Subcutaneous adipose tissue (tissue), 4 donors: Measurements from ENCODE around the gene FXYD5. TPM values are rescaled to one million over a fixed set of nuclear protein-coding genes. Genes with fewer than 3 reads are reported as not detected.

Experiments used
- total RNA-seq, 4 donors: library from RNA; depleted of rRNA; stranded (reverse); fragments of >200 nt; gene quantifications; one replicate each; pipeline ENCODE4 v1.1.0, GENCODE V29; 2016
- TF ChIP-seq, protein P1 (sequence below): fragments of 450-650 bp; IDR thresholded peaks from one replicate; pipeline ENCODE4 v1.5.1; 2016; ENCODE audit warnings: low read depth, mild to moderate bottlenecking, control low read depth, antibody characterized with exemption, moderate library complexity

FXYD5 gene
- total RNA-seq, 4 donors from 2014 or later, result 43.7 to 120 (median 52.4) TPM

DNA sequence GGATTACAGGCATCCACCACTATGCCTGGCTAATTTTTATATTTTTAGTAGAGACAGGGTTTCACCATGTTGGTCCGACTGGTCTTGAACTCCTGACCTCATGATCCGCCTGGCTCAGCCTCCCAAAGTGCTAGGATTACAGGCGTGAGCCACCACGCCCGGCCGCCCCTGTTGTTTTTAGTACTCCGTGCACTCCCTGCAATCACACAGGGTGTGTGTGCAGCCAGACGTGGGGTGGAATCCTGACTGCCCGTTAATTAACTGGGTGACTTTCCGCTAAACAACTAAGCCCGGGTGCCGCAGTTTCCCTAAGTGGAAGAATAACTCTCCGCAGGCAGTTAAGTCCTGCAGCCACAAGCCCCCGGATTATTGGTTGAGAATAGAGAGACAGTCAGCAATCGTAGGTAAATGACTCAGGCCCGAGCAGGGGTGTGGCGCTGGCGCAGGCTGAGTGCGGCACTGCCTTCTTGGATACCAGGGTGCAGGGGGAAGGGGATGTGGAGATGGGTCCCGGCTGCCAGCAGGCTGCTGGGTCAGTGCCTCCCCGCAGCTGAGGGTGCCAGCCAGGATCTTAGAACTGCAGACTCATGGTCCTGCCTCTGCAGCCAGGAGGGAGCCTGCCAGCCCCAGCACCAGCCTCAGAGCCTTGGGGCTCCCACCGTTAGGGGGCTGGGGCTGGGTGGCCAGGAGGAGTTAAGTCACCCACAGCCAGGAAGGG is 45.0 kb upstream of the FXYD5 start:
- TF ChIP-seq, protein P1, sequence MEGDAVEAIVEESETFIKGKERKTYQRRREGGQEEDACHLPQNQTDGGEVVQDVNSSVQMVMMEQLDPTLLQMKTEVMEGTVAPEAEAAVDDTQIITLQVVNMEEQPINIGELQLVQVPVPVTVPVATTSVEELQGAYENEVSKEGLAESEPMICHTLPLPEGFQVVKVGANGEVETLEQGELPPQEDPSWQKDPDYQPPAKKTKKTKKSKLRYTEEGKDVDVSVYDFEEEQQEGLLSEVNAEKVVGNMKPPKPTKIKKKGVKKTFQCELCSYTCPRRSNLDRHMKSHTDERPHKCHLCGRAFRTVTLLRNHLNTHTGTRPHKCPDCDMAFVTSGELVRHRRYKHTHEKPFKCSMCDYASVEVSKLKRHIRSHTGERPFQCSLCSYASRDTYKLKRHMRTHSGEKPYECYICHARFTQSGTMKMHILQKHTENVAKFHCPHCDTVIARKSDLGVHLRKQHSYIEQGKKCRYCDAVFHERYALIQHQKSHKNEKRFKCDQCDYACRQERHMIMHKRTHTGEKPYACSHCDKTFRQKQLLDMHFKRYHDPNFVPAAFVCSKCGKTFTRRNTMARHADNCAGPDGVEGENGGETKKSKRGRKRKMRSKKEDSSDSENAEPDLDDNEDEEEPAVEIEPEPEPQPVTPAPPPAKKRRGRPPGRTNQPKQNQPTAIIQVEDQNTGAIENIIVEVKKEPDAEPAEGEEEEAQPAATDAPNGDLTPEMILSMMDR, result no peak

DNA sequence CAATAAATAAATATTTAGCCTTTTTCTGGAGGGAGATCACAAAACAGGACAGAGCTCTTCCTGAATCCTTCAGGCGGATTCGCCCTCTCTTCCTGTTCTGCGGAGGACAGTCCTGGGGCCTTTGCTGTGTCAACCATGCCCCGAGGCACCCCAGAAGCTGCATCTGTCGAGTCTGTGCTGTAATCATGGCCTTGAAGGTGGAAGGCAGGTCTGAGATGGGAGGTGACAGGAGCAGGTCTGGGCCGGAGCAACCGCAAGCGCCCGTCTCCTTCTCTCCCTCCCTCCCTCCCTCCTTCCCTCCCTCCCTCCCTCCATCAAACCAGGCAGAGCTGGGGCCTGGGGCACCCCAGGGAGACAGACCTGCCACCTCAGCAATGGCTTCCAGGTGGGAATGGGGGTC is 43.6 kb upstream of the FXYD5 start:
- TF ChIP-seq, protein P1, result no peak

DNA sequence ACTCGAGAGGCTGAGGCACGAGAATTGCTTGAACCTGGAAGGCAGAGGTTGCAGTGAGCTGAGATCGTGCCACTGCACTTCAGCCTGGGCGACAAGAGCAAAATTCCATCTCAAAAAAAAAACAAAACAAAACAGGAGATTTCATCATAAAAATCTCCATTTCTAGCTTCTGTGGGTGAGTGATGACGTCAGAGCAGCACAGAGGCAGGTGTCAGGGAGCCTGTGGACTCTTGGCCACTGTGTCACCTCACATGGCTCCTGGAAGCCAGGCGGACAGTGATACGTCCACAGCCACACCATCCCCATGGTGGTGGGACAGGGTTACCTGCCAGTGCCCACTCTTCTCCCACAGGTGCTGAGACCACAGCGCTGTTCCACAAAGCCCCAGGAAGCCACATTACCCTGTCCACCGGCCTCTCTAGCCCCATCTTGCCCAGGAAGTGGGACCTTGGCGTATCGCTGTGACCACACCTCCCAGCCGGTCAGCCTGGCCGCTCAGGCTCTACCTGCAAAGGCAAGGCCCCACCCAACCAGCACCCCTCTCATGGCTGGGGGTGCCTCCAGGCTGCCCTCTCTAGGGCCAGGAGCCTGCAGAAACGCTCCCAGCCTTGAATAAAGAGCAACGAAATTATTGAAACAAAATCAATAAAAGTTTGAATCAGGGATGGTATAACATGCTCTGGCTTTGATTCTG is 41.4 kb upstream of the FXYD5 start:
- TF ChIP-seq, protein P1, result no peak

DNA sequence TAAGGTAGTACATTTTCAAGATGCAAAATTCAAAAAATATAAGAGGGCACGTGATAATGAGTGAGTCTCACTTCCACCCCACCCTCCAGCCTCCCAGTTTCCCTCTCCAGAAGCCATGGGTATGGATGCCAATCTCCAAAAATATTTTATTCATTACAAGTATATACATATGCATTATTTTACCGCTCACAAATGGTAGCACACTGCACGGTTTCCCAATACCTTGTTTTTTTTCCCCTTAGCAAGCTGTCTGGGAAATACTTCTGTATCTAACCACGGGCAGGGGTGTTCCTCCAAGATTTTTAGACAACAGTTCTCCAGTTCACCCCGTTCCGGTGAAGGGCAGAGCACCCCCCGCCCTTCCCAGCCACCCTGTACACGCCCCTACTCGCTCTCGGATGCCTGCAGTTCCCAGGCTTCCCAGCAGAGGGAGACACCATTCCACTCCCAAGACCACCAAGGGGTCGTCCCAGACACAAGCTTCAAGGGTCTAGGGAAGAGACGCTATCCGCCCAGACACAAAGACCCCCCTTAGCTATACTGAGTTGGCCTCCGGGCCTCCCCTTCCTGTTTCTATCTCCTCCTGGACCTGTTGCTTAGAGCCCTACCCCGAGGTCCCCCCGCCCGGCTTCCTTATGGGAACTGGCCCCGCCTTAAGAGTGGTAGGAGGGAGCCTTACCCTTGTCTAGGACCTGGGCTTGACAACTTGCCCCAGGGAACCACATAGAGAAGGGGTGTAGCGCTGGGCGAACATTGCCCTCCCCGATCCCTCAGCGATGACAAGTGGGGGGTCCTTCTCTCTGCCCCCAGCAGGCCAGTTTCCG is 40.0 kb upstream of the FXYD5 start:
- TF ChIP-seq, protein P1, result no peak

DNA sequence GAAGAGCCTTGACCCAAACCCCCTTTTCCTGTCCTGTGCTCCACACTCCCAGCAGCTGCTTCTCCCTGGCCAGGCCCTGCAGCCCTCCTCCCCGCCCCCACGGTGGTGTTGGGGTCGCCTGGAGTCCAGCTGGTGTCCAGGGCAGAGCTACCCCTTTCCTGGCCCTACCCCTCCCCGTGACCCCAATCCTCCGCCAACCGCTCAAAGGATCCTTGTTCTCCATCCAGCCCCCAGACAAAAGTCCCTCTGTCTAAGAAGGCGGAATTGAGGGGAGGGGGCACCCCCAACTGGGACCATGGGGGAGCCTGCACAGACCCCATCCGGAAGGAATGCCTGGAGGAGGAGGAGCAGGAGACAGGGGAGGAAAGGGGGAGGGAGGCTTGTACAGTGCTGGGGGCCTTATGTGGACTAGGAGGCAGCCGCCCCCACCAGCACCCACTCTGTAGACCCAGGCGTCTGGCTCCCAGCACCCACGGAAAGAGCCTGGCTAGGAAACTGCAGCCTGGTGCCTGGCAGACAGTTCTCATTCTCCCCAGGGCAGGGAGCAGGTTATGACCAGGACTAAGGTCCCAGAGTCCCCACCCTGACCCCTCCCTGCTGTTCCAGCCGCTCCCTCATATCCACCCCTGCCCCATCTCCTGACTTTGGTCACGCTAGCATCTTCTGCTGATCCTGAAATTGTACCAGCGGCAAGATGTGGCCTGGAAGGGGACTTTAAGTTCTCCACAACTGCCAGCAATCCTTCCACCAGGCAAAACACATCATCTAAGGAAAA is 39.2 kb upstream of the FXYD5 start, which contains the start of gene FXYD3:
FXYD3 (plus strand) TSS at position 647 of the 775 bp plus-strand sequence. CDS start 3,554 bp downstream, outside the sequence.
- TF ChIP-seq, protein P1, result no peak

DNA sequence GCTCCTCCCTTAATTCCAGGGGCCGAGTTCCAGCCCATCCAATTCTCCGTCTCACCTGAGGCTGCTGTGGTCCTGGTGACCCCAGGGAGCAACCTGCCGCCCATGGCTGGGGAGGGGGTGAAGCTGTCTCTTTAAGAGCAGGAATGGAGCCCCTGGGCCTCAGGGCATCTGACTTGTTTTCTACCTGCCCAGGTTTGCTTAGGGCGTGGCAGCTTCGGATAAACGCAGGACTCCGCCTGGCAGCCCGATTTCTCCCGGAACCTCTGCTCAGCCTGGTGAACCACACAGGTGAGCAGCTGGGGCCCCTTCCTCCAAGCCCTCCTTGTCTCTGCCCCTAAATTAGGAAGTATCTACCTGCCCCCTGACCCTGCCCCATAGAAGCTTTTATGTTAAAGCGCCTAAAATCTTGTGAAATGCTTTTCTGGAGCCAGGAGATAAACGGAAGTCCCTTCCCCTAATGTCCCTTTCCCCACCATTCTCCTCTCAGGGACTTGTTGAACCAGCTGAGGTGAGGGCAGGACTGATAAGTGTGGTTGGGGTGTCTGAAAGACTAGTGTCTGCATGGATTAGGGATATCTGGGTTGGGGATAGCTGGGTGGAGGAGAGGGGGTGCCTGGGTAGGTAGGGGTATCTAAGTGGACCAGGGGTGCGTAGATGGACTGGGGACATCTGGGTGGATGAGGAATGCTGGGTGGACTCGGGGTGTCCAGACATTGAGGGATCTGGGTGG is 38.3 kb upstream of the FXYD5 start:
- TF ChIP-seq, protein P1, result no peak
